ENCODE results near the gene ZP1. TPM values are rescaled to one million over a fixed set of nuclear protein-coding genes. Genes with fewer than 3 reads are reported as not detected.

Gene ZP1
- total RNA-seq, 3 donors from 2014 or later, result 0.32 to 0.73 TPM; not detected in 1

DNA sequence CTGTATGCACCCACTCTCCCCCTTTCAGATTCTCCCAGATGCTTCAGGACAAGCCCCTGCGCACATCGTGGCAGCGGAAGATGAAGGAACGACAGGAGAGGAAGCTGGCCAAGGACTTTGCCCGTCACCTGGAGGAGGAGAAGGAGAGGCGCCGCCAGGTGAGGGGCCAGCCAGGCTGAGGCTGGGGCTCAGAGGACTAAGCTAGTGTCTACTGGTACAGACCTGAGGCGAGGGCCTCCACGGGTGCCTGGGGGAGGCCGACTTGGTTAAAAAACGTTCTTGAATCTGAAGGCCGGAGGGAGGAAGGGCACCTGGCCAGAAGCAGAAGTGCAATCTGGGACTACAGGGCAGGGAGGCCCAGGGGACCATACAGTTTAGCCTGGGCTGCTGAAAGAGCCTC is 19.4 kb upstream of the ZP1 start:
- intact Hi-C loops (cut with DNase I; ENCODE audit: low total_unique reads), result no loop called here
- H3K36me3 ChIP-seq, result no peaks in the 10 kb centered on the region

DNA sequence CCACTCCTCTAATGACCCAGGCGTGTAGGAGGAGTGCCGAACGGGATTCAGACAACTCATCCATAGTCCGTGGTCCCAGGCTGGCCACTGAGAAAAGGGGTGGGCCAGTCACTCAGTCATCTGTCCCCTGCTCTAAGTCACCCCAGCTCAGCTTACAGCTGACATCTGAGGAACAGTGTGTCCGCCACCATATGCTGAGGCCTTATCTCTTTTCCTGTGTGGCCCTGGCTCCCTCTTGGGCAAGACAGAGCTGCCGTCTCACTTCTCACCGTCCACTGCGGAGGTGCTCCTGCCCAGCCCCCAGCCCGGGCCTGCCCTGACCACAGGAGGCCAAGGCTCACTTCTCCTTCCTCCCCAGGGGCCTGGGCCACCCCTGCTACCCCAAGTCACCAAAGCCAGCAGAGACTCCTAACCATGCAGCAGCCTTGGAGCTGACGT is 18.6 kb upstream of the ZP1 start:
- no peaks in the 10 kb centered on the region for H3K9me3 ChIP-seq
- intact Hi-C loops (cut with DNase I; ENCODE audit: low total_unique reads), result no loop called here
- no peak for DNase-seq (ENCODE audit: low spot score in 2 of 2)
- no peaks in the 10 kb centered on the region for H3K27me3 ChIP-seq
- TF ChIP-seq POLR2A (IDR thresholded peaks at IDR 0.05) (no peak), POLR2AphosphoS5 (IDR thresholded peaks at IDR 0.05) (no peak)
- TF ChIP-seq, protein P1, sequence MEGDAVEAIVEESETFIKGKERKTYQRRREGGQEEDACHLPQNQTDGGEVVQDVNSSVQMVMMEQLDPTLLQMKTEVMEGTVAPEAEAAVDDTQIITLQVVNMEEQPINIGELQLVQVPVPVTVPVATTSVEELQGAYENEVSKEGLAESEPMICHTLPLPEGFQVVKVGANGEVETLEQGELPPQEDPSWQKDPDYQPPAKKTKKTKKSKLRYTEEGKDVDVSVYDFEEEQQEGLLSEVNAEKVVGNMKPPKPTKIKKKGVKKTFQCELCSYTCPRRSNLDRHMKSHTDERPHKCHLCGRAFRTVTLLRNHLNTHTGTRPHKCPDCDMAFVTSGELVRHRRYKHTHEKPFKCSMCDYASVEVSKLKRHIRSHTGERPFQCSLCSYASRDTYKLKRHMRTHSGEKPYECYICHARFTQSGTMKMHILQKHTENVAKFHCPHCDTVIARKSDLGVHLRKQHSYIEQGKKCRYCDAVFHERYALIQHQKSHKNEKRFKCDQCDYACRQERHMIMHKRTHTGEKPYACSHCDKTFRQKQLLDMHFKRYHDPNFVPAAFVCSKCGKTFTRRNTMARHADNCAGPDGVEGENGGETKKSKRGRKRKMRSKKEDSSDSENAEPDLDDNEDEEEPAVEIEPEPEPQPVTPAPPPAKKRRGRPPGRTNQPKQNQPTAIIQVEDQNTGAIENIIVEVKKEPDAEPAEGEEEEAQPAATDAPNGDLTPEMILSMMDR (IDR thresholded peaks at IDR 0.05), result no peak
- no peak overlapping the region for H3K27ac ChIP-seq
- no peak overlapping the region for H3K4me3 ChIP-seq
- H3K4me1 ChIP-seq, result peaks cover 0 to 3% of the 10 kb centered on the region in 2 donors
- no peaks in the 10 kb centered on the region for H3K36me3 ChIP-seq

More for the DNA sequence above, 19.4 kb upstream of the ZP1 start:
- TF ChIP-seq, protein P1 (IDR thresholded peaks at IDR 0.05), result no peak
- TF ChIP-seq POLR2A (IDR thresholded peaks at IDR 0.05), result no peak
- no peak for TF ChIP-seq POLR2AphosphoS5 (IDR thresholded peaks at IDR 0.05)
- no peak for DNase-seq (ENCODE audit: low spot score in 2 of 2)
- Histone ChIP-seq H3K9me3 (no peaks in the 10 kb centered on the region), H3K27me3 (no peaks in the 10 kb centered on the region), H3K4me3 (no peak overlapping the region), H3K27ac (no peak overlapping the region), H3K4me1 (peaks cover 2 to 11% of the 10 kb centered on the region in 2 donors)

DNA sequence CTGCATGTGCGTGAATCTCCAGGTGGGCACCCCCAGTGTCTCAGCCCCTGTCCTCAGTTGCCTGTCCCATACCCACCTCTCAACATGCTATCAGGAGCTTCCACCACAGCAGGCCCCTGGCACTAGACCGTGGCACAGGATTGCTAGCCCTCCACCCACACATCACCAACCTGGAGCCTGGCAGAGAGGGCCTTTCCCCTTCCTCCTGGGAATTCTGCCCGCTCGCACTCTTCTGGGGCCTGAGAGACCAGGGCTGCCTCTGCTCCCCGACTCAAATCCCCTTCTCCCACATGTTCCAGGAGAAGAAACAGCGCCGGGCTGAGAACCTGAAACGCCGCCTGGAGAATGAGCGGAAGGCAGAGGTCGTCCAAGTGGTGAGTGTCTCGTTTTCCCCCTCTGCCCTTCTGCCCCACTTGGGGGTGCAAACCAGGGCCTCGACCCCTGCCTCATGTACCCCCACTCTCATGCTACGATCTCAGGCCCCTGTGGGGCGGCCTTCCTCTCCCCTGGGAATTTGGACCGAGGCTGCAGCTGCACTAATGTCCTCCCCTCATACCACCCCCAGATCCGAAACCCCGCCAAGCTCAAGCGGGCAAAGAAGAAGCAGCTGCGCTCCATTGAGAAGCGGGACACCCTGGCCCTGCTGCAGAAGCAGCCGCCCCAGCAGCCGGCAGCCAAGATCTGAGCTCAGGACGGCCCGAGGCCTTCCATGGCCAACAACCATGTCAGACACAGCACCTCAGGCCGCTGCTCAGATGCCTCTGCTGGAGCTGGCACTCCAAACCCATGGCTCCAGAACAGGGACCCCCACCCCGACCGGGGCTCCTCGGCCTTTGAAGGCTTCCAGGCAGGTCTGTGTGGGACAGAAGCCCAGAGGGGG is 17.5 kb upstream of the ZP1 start:
- intact Hi-C loops (cut with DNase I; ENCODE audit: low total_unique reads), result no loop called here
- Histone ChIP-seq H3K27me3 (no peaks in the 10 kb centered on the region), H3K4me3 (no peak overlapping the region), H3K4me1 (no peaks in the 10 kb centered on the region), H3K36me3 (no peaks in the 10 kb centered on the region), H3K27ac (no peak overlapping the region), H3K9me3 (no peaks in the 10 kb centered on the region)
- no peak for DNase-seq (ENCODE audit: low spot score in 2 of 2)
- no peak for TF ChIP-seq POLR2A (IDR thresholded peaks at IDR 0.05)
- TF ChIP-seq, protein P1 (IDR thresholded peaks at IDR 0.05), result no peak
- TF ChIP-seq POLR2AphosphoS5 (IDR thresholded peaks at IDR 0.05), result no peak

DNA sequence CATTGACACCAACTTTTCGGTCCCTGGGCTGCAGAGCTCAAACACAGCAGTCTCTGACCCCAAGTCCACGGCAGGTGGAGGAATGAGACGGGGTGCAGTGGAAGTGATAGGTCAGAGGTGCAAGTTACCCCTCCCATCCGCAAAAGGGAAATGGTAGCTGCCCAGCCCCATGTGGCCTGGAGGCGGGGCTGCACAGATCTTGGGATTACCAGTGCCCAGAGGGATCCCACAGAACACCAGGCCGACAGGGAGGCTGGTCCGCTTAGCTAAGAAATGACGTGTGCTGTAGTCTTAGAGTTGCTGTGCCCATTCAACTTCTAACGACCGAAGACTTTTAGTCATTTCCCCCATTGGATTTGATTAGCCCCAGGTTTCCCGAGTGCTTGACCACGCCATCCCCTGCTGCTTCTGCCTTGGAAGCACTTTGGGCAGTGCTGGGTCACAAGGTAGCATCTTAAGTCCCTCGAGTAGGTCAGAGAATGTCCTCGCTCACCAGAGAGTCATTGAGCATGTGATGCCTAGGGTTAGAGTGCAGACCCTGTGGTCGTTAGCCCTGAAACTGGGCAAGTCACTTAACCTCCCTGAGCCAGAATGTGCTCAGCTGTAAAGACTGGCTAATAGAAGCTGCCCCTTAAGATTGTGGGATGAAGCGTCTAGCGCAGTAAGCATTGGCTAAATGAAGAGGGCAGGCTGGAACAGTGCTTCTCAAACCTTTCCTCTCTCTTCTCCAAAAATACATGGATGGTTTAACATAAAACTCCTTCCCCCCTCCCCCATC is 15.8 kb upstream of the ZP1 start:
- H3K27ac ChIP-seq, result no peak overlapping the region

More for the DNA sequence above, 15.8 kb upstream of the ZP1 start:
- no peaks in the 10 kb centered on the region for H3K27me3 ChIP-seq
- H3K9me3 ChIP-seq, result no peaks in the 10 kb centered on the region
- no peaks in the 10 kb centered on the region for H3K36me3 ChIP-seq
- intact Hi-C loops (cut with DNase I; ENCODE audit: low total_unique reads), result no loop called here
- no peak for DNase-seq (ENCODE audit: low spot score in 2 of 2)
- no peaks in the 10 kb centered on the region for H3K4me1 ChIP-seq
- TF ChIP-seq POLR2A (IDR thresholded peaks at IDR 0.05) (no peak), POLR2AphosphoS5 (IDR thresholded peaks at IDR 0.05) (no peak)
- TF ChIP-seq, protein P1 (IDR thresholded peaks at IDR 0.05), result no peak
- no peak overlapping the region for H3K4me3 ChIP-seq

All from breast epithelium (tissue), 4 donors.